Measurements from ENCODE around the gene RAB6B.

RAB6B gene

GRCh38 chr3:133937756-133938601 is 42.3 kb upstream of the RAB6B start:
- Histone ChIP-seq H3K4me3 (ENCODE audit: low read length) (no peak overlapping the region), H3K27ac (ENCODE audit: low read length) (no peak overlapping the region), H3K4me1 (ENCODE audit: control insufficient read depth, insufficient read depth, low read length) (no peaks in the 10 kb centered on the region), H3K27me3 (ENCODE audit: control insufficient read depth, insufficient read depth, low read length) (no peaks in the 10 kb centered on the region), H3K36me3 (ENCODE audit: control insufficient read depth, insufficient read depth, low read length) (no peaks in the 10 kb centered on the region), H3K9me3 (ENCODE audit: control insufficient read depth, insufficient read depth, low read length) (no peaks in the 10 kb centered on the region)
- WGBS (ENCODE audit: insufficient coverage, insufficient read length) = no CpG with 5 or more reads among the region's 10 CpGs
- no peak for DNase-seq (ENCODE audit: low read depth, low spot score)

DNA sequence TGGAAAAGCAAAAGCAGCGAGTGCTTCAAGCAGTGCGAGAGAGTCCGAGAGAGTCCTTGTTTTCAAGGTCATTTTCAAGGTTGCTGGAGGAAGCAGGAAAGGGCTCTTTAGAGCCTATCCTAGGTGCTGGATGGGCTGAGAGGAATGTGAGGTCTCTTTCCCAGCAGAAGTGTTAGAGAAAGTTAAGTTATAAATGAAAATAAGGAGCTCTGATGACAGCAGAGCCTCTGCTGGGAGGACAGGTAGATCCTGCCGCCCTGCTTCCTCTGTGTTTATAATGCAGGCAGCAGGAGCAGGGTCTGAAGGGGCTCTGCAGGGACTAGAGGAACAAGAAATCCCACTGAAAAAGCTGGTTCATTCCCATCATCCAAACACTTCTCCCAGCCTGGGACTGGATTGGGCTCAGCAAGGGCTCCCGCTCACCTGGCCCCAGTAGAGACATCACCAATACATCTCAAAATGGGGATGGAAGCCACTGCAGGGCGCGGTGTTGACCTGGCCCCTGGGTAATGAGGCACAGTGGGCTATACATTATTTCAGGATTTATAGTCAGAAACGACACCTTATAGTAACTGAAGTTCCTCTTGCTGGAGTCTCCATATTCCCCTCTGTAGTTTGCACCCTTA is 41.5 kb upstream of the RAB6B start:
- no peaks in the 10 kb centered on the region for H3K27me3 ChIP-seq (ENCODE audit: control insufficient read depth, insufficient read depth, low read length)
- no peaks in the 10 kb centered on the region for H3K9me3 ChIP-seq (ENCODE audit: control insufficient read depth, insufficient read depth, low read length)
- no peaks in the 10 kb centered on the region for H3K4me1 ChIP-seq (ENCODE audit: control insufficient read depth, insufficient read depth, low read length)
- no peaks in the 10 kb centered on the region for H3K36me3 ChIP-seq (ENCODE audit: control insufficient read depth, insufficient read depth, low read length)
- H3K4me3 ChIP-seq (ENCODE audit: low read length) = no peak overlapping the region
- no peak overlapping the region for H3K27ac ChIP-seq (ENCODE audit: low read length)
- no CpG with 5 or more reads among the region's 8 CpGs for WGBS (ENCODE audit: insufficient coverage, insufficient read length)
- no peak for DNase-seq (ENCODE audit: low read depth, low spot score)

GRCh38 chr3:133935843-133936769 is 40.4 kb upstream of the RAB6B start:
- no CpG with 5 or more reads among the region's 13 CpGs for WGBS (ENCODE audit: insufficient coverage, insufficient read length)
- H3K4me3 ChIP-seq (ENCODE audit: low read length) = no peak overlapping the region
- DNase-seq (ENCODE audit: low read depth, low spot score) = no peak
- no peaks in the 10 kb centered on the region for H3K27me3 ChIP-seq (ENCODE audit: control insufficient read depth, insufficient read depth, low read length)
- H3K36me3 ChIP-seq (ENCODE audit: control insufficient read depth, insufficient read depth, low read length) = no peaks in the 10 kb centered on the region
- H3K27ac ChIP-seq (ENCODE audit: low read length) = no peak overlapping the region
- H3K4me1 ChIP-seq (ENCODE audit: control insufficient read depth, insufficient read depth, low read length) = no peaks in the 10 kb centered on the region
- H3K9me3 ChIP-seq (ENCODE audit: control insufficient read depth, insufficient read depth, low read length) = no peaks in the 10 kb centered on the region

DNA sequence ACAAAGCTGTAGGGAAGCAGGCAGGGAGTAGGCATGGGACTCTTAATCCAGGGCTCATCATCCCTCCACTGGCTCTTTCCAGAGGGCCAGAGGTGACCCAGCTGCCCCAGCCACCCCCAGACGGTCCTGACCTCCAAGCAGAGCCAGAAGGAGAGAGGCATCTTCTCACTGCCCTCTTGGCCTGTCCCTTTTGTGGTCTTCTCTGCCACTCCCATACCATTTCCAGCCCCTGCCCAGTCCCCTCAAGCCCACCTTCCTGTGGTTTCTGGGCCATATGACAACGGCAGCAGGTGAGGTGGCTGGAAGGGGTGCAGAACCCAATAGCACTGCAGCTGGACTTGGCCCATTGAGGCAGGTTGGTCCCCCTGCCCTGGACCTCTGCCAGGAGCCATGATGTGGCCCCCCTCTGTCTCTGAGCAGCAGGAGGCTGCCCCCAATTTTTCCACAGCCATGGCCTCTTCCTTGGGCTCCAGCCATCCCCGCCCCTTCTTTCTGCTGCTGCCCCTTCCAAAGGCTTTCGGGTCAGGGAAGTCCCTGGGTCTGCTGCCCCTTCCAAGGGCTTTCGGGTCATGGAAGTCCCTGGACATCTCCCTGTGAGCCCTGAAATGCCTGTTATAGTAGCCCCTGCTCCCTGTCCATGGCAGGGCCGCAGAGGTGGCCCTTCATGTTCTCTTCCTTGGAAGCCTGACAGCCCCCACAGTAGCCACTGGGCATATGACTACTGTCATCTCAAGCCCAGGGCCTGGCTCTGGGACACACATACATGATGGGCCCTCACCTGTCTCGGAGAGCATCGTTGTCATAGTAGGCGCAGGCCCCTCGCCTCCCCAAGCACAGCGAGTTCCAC is 39.5 kb upstream of the RAB6B start:
- H3K27ac ChIP-seq (ENCODE audit: low read length) = no peak overlapping the region
- WGBS (ENCODE audit: insufficient coverage, insufficient read length) = no CpG with 5 or more reads among the region's 11 CpGs
- H3K36me3 ChIP-seq (ENCODE audit: control insufficient read depth, insufficient read depth, low read length) = no peaks in the 10 kb centered on the region
- no peak for DNase-seq (ENCODE audit: low read depth, low spot score)
- H3K4me1 ChIP-seq (ENCODE audit: control insufficient read depth, insufficient read depth, low read length) = no peaks in the 10 kb centered on the region
- H3K9me3 ChIP-seq (ENCODE audit: control insufficient read depth, insufficient read depth, low read length) = no peaks in the 10 kb centered on the region
- no peak overlapping the region for H3K4me3 ChIP-seq (ENCODE audit: low read length)
- no peaks in the 10 kb centered on the region for H3K27me3 ChIP-seq (ENCODE audit: control insufficient read depth, insufficient read depth, low read length)

DNA sequence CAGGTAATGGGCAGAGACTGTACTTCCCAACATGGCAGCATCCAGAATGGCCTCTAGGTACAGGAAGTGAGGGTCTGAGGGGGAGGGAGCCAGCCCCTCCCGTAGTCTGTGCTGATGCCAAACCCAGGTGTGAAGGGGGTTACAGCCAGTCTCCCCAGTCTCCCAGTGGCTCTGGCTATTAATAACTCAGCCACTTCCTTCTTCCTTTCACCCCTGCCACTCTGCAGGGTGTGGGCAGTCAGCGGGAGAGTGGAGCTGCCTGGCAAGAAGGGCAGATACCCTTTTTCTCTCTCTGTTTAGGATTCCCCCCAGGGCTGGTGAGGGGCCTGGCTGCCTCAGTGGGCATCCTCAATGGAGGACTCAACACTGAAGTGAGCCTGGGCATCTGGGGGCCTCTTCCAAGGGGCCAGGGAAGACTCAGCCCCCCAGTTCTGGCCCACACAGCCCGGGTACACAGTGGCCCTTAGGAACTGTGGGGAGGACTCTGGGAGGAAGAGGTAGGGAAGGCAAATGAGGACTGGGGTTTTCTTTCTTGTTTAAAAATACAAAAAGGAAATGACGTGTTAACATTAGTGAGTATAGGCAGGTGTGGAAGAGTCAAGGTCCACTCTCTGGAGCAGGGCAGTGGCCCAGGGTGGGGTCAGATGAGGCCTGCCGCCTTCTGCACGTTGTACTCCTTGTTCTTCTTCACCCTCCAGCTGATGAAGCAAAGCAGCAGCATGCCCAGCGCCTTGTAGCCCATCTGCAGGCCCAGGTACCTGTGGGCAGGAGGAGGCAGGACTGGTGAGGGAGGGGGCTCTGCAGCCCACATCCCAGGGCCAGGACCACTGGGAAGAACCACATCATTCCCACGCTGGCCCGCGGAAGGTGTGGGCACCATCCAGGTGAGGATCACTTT is 38.6 kb upstream of the RAB6B start:
- DNase-seq (ENCODE audit: low read depth, low spot score) = no peak
- no peak overlapping the region for H3K27ac ChIP-seq (ENCODE audit: low read length)
- no peak overlapping the region for H3K4me3 ChIP-seq (ENCODE audit: low read length)
- no peaks in the 10 kb centered on the region for H3K4me1 ChIP-seq (ENCODE audit: control insufficient read depth, insufficient read depth, low read length)
- H3K9me3 ChIP-seq (ENCODE audit: control insufficient read depth, insufficient read depth, low read length) = no peaks in the 10 kb centered on the region
- no peaks in the 10 kb centered on the region for H3K36me3 ChIP-seq (ENCODE audit: control insufficient read depth, insufficient read depth, low read length)
- no CpG with 5 or more reads among the region's 10 CpGs for WGBS (ENCODE audit: insufficient coverage, insufficient read length)
- no peaks in the 10 kb centered on the region for H3K27me3 ChIP-seq (ENCODE audit: control insufficient read depth, insufficient read depth, low read length)

GRCh38 chr3:133933097-133934024 is 37.7 kb upstream of the RAB6B start:
- Histone ChIP-seq H3K4me3 (ENCODE audit: low read length) (no peak overlapping the region), H3K27me3 (ENCODE audit: control insufficient read depth, insufficient read depth, low read length) (no peaks in the 10 kb centered on the region), H3K4me1 (ENCODE audit: control insufficient read depth, insufficient read depth, low read length) (no peaks in the 10 kb centered on the region), H3K36me3 (ENCODE audit: control insufficient read depth, insufficient read depth, low read length) (no peaks in the 10 kb centered on the region), H3K27ac (ENCODE audit: low read length) (no peak overlapping the region), H3K9me3 (ENCODE audit: control insufficient read depth, insufficient read depth, low read length) (no peaks in the 10 kb centered on the region)
- no CpG with 5 or more reads among the region's 9 CpGs for whole genome bisulfite sequencing (ENCODE audit: insufficient coverage, insufficient read length)
- no peak for DNase-seq (ENCODE audit: low read depth, low spot score)

- no peak overlapping the region for H3K27ac ChIP-seq (ENCODE audit: low read length)
- no peaks in the 10 kb centered on the region for H3K36me3 ChIP-seq (ENCODE audit: control insufficient read depth, insufficient read depth, low read length)
- no peak for DNase-seq (ENCODE audit: low read depth, low spot score)
- no peaks in the 10 kb centered on the region for H3K9me3 ChIP-seq (ENCODE audit: control insufficient read depth, insufficient read depth, low read length)
- no peaks in the 10 kb centered on the region for H3K4me1 ChIP-seq (ENCODE audit: control insufficient read depth, insufficient read depth, low read length)
- no CpG with 5 or more reads among the region's 6 CpGs for WGBS (ENCODE audit: insufficient coverage, insufficient read length)
- H3K4me3 ChIP-seq (ENCODE audit: low read length) = no peak overlapping the region
- no peaks in the 10 kb centered on the region; the same call in 1 of the 2 replicates for H3K27me3 ChIP-seq (ENCODE audit: control insufficient read depth, insufficient read depth, low read length)
Observed at GRCh38 chr3:133932009-133932408, 36.3 kb upstream of the RAB6B start.

DNA sequence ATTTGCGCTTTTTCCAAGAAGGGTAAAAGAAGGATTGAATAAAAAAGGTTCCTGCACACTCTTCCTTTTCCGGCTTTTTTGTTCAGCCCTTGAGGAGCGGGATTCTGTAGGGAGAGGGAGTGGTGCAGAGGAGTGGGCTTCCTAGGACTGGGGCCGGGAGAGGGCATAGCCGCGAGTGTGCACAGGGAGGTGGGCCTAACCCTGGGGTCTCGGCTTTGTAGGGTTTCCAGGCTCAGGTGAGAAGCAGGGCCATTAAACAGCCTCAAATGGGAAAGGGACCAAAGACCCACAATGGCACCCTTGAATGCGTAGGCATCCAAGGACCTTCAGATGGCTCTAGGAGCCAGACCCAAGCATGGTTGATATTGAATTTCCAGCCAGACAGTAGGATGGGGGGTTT is 35.4 kb upstream of the RAB6B start:
- Histone ChIP-seq H3K4me1 (ENCODE audit: control insufficient read depth, insufficient read depth, low read length) (no peaks in the 10 kb centered on the region), H3K27me3 (ENCODE audit: control insufficient read depth, insufficient read depth, low read length) (no peaks in the 10 kb centered on the region; the same call in 1 of the 2 replicates), H3K4me3 (ENCODE audit: low read length) (no peak overlapping the region), H3K27ac (ENCODE audit: low read length) (no peak overlapping the region), H3K36me3 (ENCODE audit: control insufficient read depth, insufficient read depth, low read length) (no peaks in the 10 kb centered on the region), H3K9me3 (ENCODE audit: control insufficient read depth, insufficient read depth, low read length) (no peaks in the 10 kb centered on the region)
- DNase-seq (ENCODE audit: low read depth, low spot score) = no peak
- no CpG with 5 or more reads among the region's 8 CpGs for WGBS (ENCODE audit: insufficient coverage, insufficient read length)

All from iPS DF 6.9 (cell line).